Activated CD8-positive, alpha-beta memory T cell treated with anti-CD3 and anti-CD28 coated beads for 48 hours (primary cell): ENCODE measurements around the gene TRPM3.

ENCODE experiments used
- DNase-seq, 3 experiments: peaks; one replicate each; pipeline ENCODE4 v3.0.0-alpha.2; 2020; ENCODE audit warnings: low read depth in 2 of 3, low spot score in 2 of 3

TRPM3 gene

GRCh38 chr9:70949239-70949638, 172.2 kb downstream of the TRPM3 start:
- no peak for DNase-seq

DNA sequence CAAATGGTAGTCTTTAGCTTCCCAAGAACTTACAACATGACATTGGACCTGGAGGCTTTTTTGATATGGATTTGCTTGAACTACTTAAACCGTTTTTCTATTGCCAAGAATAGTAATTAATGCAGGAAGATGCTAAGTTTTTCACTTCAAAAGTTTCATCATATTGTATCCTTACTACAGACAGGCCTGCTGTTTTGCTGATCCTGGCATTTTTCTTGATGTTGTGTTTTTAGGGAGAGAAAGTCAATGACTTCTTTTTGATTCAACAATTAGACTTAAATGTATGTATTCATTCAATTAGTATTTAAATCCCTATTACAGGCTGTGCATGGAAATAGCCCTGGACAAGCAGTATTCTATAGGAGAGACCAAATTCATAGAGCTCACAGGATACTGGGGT, 172.7 kb downstream of the TRPM3 start:
- no peak for DNase-seq

GRCh38 chr9:70947511-70947910, 173.9 kb downstream of the TRPM3 start:
- no peak for DNase-seq

DNA sequence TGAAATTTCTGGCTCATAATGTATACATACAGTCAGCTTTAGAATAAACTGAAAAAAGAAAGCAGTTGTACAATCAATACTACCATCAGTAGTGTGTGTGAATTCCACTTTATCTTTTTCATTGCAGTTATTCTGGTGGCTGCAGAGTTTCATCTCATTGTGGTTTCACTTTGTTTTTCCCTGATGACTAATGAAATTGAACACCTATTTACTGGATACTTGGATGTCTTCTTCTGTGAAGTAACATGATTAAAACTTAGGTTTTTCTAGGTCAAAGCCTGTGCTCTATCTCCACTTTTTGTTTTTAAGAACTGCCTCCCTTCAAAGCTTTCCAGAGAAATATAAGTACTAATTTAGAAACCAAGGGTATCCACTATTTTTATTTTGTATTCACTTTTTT, 174.3 kb downstream of the TRPM3 start:
- no peak for DNase-seq

GRCh38 chr9:70945301-70945700, 176.1 kb downstream of the TRPM3 start:
- no peak for DNase-seq

DNA sequence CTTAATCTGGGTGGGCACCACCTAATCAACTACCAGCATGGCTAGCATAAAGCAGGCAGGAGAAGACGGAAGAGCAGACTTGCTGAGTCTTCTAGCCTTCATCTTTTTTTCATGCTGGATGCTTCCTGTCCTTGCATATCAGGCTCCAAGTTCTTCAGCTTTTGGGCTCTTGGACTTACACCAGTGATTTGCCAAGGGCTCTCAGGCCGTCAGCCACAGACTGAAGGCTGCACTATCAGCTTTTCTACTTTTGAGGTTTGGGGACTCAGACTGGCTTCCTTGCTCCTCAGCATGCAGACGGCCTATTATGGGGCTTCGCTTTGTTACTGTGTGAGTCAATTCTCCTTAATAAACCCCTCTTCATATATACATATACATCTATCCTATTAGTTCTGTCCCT, 180.2 kb downstream of the TRPM3 start:
- DNase-seq = no peak

DNA sequence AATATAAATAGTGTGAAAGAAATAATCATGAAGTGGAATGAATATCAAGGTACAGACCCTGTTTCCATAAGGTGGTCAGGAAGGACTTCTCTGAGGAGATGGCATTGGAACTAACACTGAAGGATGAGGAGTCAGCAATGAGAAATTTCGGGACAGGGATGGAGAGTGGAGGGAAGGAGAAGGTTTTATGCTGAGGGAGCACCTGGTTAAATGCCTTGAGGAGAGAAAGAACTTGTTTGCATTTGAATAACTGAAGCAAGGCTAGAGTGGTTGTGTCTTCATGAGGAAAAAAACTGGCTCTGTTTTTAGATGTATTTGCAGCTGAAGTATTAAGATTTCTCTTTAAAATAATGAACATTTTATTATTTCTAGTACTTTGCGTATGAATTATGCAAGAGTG, 180.8 kb downstream of the TRPM3 start:
- DNase-seq = no peak

- DNase-seq = no peak
These were observed 184.9 kb downstream of the TRPM3 start for GRCh38 chr9:70936536-70936935.

DNA sequence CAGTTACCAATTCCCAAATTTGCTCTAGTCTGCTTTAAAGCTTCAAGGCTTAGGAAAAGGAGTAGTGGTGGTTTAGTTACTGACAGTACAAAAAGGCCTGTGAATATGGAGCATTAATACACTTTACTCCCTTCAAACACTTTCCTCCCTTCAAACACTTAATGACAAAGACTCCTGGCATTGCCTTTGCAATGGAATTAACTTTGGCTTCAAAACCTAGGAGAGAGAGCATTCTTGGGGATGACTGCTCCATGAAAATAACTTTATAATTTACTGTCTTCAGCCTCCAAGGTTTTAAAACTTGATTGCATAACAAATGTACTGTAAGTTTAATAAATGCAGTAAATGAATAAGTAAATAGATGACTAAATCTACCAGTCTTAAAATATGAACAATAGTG, 185.6 kb downstream of the TRPM3 start:
- DNase-seq = no peak

DNA sequence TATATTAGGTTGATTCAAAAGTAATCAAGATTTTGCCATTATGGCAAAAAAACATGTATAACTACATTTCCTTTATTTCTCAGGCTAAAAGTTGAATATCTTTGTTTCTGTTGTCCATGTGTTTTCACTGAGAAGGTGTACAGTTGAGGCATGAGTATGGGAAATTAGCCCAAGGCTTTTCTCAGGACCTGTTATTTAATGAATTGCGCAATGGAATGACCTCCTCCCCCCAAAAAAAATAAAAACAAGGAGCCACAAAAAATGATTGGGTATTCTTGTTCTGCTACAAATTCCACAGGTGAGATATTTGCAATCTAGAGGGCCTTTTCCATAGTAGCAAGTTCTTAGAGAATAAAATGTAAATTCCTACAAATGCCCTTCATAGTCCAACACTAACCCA, 186.8 kb downstream of the TRPM3 start:
- DNase-seq = no peak

DNA sequence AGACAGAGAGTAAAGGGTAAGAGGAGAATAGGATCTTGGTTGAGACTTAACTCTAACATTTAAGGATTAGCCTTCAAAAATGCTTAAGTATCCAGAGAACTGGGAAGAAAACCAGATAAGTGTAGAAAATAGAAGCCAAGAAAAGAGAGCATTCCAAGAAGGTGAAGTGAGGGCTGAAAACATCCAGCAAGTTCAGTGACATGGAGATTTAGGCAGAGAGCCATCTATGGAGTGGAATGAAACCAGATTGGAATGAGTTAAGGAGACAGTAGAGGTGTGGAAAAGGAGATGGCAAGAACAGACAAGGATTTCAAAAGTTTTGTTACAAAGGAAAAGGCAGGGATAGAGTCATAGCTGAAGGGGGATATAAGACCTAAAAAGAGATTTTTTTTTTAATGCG, 188.1 kb downstream of the TRPM3 start:
- DNase-seq = no peak

DNA sequence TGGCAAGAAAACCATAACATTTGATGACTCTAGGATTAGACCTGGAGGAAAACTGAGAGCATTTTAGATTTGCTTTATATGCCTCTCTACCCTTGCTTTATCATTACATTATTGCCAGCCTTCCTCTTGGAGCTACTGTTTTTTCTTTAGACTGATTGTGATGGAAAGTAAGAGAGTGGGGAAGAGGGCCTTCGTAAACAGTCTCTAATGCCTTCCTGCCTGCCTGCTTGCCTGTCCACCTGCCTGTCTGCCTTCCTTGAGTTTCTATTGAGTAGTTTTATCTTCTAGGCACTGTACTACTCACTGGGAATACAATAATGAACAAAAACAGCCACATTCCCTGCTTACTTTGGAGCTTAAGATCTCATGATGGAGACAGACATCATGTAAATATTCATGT, 189.3 kb downstream of the TRPM3 start:
- DNase-seq = no peak

GRCh38 chr9:70927530-70927929, 193.9 kb downstream of the TRPM3 start:
- no peak for DNase-seq

- no peak for DNase-seq
These were observed 196.4 kb downstream of the TRPM3 start for GRCh38 chr9:70924895-70925547.

DNA sequence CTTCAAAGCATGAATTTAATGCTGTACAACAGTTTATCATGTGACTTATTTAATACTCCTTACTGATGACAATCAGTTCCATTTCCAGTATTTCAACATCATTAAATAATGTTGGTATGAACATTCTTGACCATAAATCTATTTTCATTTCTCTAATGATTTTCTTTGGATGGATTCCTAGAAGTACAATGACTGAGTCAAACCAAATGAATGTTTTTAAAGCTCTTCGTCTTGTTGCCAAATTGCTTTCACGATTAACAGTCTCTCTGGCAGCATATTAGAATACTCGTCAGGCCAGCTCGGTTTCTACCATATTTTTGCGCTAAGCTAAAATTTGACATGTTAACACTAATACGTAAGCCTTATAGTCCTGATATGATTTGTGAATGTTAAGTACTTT, 197.0 kb downstream of the TRPM3 start:
- DNase-seq = no peak

DNA sequence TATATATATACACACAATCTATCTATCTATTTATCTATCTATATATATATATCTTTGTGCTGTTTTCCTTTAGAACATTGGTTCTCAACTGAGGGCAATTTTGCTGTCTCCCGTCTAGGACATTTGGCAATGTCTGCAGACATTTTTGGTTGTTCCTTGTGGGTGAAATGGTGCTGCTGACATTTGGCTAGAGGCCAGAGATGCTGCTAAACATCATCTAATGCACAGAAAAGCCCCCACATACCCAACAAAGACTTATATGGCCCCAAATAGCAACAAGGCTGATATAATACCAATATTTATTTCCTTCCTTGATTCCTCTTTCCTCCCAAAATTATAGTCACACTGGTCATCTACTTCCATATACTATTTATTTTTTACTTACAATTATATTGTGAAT, 197.5 kb downstream of the TRPM3 start:
- DNase-seq = no peak

- DNase-seq = no peak
These were observed 200.3 kb downstream of the TRPM3 start for GRCh38 chr9:70921136-70921535.

- DNase-seq = no peak
These were observed 204.1 kb downstream of the TRPM3 start for GRCh38 chr9:70917277-70917676.

DNA sequence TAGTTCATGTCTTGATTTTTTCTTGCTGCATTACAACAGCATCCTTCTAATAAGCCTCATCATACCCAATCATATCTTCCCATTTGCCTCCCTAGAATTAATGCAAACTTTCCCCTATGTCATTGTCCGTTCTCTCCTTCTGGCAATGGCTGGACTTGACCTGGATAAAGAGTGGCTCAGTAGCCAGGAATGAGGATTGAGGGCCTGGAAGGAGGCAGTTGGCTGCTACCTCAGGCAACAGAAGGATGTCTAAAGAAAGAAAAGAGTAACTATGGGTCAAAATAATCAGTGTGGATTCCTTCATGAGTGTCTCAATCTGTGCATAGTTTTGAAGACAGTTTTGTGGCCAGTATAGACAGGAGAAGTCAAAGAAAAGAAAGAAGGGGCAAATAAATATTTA, 209.6 kb downstream of the TRPM3 start:
- DNase-seq = no peak

- no peak for DNase-seq
These were observed 210.8 kb downstream of the TRPM3 start for GRCh38 chr9:70910598-70910997.

DNA sequence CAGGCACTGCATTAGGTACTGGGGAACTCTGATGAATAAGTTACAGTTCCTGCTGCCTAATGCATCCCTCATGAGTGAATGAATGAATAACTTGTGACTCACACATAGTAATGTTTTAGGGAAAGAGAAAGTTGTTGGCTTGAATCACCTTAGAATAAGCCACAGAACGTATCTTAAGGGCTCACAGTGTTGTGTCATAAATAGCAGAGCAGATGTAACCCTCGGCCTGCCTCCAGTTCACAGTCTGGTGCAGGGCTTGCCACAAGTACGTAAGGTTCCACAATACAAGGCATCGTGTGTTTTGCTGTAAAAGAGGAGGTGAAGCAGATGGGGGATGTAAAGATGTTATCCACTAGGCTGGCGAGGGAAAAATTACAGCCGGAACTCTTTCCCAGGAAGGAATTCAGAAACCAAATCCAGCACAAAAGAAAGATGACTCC, 218.7 kb downstream of the TRPM3 start:
- DNase-seq = no peak

DNA sequence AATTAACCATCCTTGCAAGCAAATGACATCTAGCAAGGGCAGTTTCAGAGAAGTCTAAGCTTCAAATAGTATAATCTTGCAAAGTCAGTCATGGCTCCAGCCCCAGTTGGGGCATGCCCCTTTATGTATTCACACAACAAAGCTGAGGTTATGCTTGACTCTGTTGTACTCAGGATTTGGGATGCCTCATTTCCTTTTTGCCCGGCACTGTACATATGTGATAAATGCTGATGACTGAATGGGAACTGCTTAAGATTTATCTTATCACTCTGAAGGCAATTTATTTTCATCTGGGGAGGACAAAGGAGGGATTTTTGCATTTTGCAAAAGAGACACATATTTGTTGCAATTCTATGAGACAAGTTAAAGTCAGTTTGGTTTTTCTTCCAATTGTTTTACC, 219.2 kb downstream of the TRPM3 start:
- no peak for DNase-seq

GRCh38 chr9:70901746-70902145, 219.7 kb downstream of the TRPM3 start:
- no peak for DNase-seq

DNA sequence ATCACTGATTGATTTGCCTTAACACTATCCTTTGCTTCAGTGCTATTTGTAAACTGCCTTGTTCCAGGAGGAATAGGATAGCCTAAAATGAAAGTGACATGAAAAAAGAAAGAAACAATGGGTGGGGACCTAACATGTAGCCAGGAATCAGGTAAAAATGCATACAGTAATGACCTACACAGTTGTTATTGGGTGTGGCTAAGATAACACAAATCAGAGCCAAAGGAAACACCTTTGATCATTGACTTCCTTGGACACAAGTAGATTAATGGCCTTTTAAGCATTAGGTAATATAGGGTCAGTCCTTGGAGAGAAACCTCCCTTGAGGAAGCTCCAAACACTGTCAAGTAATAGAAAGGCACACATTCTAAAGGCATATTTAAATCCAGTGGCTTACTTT, 220.4 kb downstream of the TRPM3 start:
- no peak for DNase-seq
